Measurements from ENCODE around the gene LMAN2L.

GRCh38 chr2:96716388-96716787, 23.5 kb downstream of the LMAN2L start:
- TF ChIP-seq, protein P1, sequence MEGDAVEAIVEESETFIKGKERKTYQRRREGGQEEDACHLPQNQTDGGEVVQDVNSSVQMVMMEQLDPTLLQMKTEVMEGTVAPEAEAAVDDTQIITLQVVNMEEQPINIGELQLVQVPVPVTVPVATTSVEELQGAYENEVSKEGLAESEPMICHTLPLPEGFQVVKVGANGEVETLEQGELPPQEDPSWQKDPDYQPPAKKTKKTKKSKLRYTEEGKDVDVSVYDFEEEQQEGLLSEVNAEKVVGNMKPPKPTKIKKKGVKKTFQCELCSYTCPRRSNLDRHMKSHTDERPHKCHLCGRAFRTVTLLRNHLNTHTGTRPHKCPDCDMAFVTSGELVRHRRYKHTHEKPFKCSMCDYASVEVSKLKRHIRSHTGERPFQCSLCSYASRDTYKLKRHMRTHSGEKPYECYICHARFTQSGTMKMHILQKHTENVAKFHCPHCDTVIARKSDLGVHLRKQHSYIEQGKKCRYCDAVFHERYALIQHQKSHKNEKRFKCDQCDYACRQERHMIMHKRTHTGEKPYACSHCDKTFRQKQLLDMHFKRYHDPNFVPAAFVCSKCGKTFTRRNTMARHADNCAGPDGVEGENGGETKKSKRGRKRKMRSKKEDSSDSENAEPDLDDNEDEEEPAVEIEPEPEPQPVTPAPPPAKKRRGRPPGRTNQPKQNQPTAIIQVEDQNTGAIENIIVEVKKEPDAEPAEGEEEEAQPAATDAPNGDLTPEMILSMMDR (IDR thresholded peaks at IDR 0.05): no peak
- TF ChIP-seq POLR2A (IDR thresholded peaks at IDR 0.05) (no peak), EP300 (IDR thresholded peaks at IDR 0.05) (no peak)
